ENCODE measurements around the gene C1GALT1.

DNA sequence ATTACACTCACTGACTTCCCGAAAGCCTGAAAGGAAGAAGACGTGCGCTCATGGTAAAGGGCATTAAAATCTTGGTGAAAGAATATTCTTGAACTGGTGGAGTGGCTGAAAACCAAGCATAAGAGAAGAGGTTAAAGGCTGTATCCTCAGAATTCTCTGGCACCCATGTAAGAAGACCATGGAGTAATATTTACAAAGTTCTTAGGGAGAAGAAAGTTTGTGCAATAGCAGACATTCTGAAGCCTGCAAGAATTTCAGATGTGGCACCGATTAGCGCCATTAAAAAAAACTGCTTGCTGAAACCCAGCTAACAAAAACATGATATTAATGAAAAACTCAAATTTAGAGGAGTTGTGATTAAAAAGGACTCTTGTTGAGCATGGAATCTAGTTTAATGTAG lies 44.1 kb downstream of the C1GALT1 start:
- TF ChIP-seq, protein P1, sequence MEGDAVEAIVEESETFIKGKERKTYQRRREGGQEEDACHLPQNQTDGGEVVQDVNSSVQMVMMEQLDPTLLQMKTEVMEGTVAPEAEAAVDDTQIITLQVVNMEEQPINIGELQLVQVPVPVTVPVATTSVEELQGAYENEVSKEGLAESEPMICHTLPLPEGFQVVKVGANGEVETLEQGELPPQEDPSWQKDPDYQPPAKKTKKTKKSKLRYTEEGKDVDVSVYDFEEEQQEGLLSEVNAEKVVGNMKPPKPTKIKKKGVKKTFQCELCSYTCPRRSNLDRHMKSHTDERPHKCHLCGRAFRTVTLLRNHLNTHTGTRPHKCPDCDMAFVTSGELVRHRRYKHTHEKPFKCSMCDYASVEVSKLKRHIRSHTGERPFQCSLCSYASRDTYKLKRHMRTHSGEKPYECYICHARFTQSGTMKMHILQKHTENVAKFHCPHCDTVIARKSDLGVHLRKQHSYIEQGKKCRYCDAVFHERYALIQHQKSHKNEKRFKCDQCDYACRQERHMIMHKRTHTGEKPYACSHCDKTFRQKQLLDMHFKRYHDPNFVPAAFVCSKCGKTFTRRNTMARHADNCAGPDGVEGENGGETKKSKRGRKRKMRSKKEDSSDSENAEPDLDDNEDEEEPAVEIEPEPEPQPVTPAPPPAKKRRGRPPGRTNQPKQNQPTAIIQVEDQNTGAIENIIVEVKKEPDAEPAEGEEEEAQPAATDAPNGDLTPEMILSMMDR (IDR thresholded peaks at IDR 0.05), result no peak
- TF ChIP-seq POLR2A (IDR thresholded peaks at IDR 0.05), result no peak

Data from thyroid gland (tissue), 4 donors.